DND-41 (cell line): Measurements from ENCODE around the gene TTLL11.

ENCODE experiments used
- EZH2 ChIP-seq: IDR thresholded peaks from 3 replicates; pipeline ENCODE4 v1.6.1; 2012; ENCODE audit warnings: borderline replicate concordance, low read depth, mild to moderate bottlenecking, moderate library complexity, low read length, inconsistent platforms; ENCODE audit not compliant: severe bottlenecking
- TF ChIP-seq, protein P1 (sequence below): IDR thresholded peaks from 2 replicates; pipeline ENCODE4 v1.5.1; 2012; ENCODE audit warnings: borderline replicate concordance, low read length, moderate library complexity, mild to moderate bottlenecking; ENCODE audit not compliant: poor library complexity, severe bottlenecking; ENCODE audit errors: extremely low read depth

DNA sequence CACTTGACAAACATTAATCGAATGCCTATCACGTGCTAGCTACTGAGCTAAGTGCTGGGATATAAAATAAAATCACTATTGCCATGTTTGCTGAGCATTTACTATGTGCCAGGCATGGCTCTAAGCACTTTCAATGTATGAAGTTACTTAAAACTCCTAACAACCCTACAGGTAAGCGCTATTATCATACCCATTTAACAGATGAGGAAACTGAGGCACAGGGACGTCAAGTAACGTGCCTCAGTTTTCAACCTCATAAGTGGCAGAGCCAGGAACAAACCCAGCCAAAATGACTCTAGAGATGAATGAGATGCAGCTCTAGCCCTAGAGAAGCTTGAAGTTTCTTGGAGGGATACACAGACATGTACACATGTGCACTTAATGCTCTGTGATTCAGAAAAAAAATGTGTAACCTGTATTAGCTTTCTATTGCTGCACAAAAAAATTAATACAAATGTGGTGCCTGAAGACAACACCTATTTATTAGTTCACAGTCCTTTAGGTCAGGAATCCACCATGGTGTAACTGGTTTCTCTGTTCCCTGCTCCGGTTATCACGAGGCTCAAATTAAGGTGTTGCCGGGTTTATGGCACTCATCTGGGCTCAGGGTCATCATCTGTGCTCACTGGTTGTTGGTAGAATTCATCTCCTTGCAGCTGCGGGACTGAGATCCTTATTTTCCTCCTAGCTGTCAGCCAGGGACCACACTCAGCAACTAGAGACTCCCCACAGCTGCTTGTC is 33.7 kb downstream of the TTLL11 start:
- TF ChIP-seq, protein P1, sequence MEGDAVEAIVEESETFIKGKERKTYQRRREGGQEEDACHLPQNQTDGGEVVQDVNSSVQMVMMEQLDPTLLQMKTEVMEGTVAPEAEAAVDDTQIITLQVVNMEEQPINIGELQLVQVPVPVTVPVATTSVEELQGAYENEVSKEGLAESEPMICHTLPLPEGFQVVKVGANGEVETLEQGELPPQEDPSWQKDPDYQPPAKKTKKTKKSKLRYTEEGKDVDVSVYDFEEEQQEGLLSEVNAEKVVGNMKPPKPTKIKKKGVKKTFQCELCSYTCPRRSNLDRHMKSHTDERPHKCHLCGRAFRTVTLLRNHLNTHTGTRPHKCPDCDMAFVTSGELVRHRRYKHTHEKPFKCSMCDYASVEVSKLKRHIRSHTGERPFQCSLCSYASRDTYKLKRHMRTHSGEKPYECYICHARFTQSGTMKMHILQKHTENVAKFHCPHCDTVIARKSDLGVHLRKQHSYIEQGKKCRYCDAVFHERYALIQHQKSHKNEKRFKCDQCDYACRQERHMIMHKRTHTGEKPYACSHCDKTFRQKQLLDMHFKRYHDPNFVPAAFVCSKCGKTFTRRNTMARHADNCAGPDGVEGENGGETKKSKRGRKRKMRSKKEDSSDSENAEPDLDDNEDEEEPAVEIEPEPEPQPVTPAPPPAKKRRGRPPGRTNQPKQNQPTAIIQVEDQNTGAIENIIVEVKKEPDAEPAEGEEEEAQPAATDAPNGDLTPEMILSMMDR = no peak
- no peak for TF ChIP-seq EZH2
